Amniotic stem cell (primary cell): ENCODE data around the gene F11.
"Not testable (repeated sequence)": the region's sequence is repeated elsewhere in the genome, so short reads cannot be mapped to it uniquely, and the experiment has no call there.

Source experiments
- DNase-seq: peaks from one replicate; lab custom pipeline; 2025; lab: John Stamatoyannopoulos, UW

F11 gene

GRCh38 chr4:186265683-186266652 lies at the start of gene F11:
Gene F11 (plus strand): TSS chr4:186266189. CDS start chr4:186267137, 948 bp downstream.
- DNase-seq, result no peak

- no peak for DNase-seq
These were observed 49.4 kb upstream of the F11 start for GRCh38 chr4:186216465-186217024.

GRCh38 chr4:186217733-186218293 lies 48.2 kb upstream of the F11 start:
- DNase-seq, result no peak

- DNase-seq, result no peak
These were observed 44.4 kb upstream of the F11 start for GRCh38 chr4:186221624-186222023.

GRCh38 chr4:186225848-186226247 lies 40.1 kb upstream of the F11 start:
- no peak for DNase-seq

GRCh38 chr4:186226521-186227189 lies 39.3 kb upstream of the F11 start:
- DNase-seq, result no peak

- no peak for DNase-seq
These were observed 38.8 kb upstream of the F11 start, which contains the start of gene KLKB1 for GRCh38 chr4:186227221-186227620. Gene KLKB1 (plus strand): TSS chr4:186227507. CDS start chr4:186228196, 689 bp downstream.

- DNase-seq, result no peak
These were observed 38.1 kb upstream of the F11 start for GRCh38 chr4:186227744-186228513.

GRCh38 chr4:186228514-186228894 lies 37.5 kb upstream of the F11 start:
- DNase-seq, result no peak

GRCh38 chr4:186234367-186234766 lies 31.6 kb upstream of the F11 start:
- DNase-seq, result no peak

- DNase-seq, result no peak
These were observed 29.9 kb upstream of the F11 start for GRCh38 chr4:186236126-186236525.

- DNase-seq, result no peak
These were observed 25.5 kb upstream of the F11 start for GRCh38 chr4:186240452-186240847.

- DNase-seq, result no peak
These were observed 25.0 kb upstream of the F11 start for GRCh38 chr4:186240848-186241491.

- no peak for DNase-seq
These were observed 24.4 kb upstream of the F11 start for GRCh38 chr4:186241616-186242015.

GRCh38 chr4:186242031-186242430 lies 24.0 kb upstream of the F11 start:
- DNase-seq, result not testable (repeated sequence)

GRCh38 chr4:186243331-186243730 lies 22.7 kb upstream of the F11 start:
- no peak for DNase-seq

GRCh38 chr4:186244835-186245234 lies 21.2 kb upstream of the F11 start:
- DNase-seq, result no peak

- not testable (repeated sequence) for DNase-seq
These were observed 18.8 kb upstream of the F11 start for GRCh38 chr4:186247062-186247752.

- DNase-seq, result no peak
These were observed 17.3 kb upstream of the F11 start for GRCh38 chr4:186248643-186249042.
